Globus pallidus (tissue), 1 donor: ENCODE measurements around the gene SMPD2.
"Not testable (repeated sequence)": the region's sequence is repeated elsewhere in the genome, so short reads cannot be mapped to it uniquely, and the experiment has no call there.

Source experiments
- DNase-seq: peaks from one replicate; pipeline ENCODE4 v3.0.0-alpha.2; 2015; ENCODE audit warnings: low spot score

Gene SMPD2

DNA sequence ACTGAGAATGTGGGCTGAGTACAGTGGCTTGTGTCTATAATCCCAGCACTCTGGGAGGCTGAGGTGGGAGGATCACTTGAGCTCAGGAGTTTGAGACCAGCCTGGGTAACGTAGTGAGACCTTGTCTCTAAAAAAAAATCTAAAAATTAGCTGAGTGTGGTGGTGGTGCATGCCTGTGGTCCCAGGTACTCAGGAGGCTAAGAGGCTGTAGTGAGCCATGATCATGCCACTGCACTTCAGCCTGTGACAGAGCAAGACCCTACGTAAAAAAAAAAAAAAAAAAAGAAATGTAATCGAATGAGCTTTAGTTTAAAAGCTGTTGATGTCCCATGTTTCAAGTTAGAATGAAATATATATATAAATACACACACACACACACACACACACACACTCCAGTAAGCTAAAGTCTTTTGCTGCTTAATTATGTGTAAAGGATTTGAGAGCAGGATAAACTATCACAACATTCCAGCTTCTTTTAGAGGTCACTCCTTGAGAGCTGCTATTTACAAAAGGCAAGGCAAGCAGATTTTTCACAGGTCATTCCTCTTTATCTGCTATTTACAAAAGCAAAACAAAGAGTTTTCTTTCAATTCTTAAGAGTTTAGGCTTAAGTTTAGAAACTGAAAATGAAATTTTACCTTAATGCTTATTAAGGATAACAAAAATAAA lies 19.8 kb downstream of the SMPD2 start:
- DNase-seq = no peak

DNA sequence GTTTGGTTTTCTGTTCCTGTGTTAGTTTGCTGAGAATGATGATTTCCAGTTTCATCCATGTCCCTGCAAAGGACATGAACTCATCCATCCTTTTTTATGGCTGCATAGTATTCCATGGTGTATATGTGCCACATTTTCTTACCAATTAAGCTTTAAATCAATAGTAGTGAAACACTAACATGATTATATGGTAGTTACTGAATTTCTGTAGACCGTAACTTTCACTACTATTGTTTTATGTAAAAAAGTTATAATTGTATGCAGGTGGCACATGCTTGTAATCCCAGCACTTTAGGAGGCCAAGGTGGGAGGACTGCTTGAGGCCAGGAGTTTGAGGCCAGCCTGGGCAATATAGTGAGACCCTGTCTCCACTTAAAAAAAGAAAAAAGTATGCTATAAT lies 20.7 kb downstream of the SMPD2 start:
- not testable (repeated sequence) for DNase-seq

DNA sequence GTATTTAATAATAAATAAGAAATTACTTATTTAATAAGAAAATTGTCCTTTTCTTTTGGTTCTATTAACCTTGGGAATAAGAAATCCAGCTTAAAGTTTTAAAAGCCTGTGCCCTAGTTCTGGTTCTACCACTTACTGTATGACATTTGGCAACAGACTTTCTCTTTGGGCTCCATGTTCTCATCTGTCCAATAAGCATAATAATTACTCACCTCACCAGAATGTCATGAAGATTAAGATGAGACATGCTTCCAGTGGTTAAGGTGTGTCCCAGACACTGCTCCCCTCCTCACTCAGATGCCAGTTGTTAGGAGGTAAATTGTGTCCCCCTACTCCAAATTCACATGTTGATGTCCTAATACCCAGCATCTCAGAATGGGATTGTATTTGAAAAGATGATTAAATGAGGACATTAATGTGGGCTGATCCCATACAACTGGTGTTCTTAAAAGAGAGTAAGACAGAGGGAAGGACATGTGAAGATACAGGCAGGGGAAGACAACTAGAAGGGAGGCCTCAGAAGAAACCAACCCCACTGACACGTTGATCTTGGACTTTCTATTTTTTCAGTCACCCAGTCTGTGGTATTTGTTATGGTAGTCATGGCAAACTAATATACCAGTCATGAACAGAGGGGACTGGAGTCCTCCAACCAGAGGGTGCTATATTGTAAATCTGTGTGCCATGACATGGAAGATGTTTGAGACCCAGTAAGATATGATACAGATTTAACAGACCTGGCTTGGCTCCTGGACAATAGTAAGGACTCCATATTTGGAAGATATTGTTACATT lies 21.4 kb downstream of the SMPD2 start:
- no peak for DNase-seq

DNA sequence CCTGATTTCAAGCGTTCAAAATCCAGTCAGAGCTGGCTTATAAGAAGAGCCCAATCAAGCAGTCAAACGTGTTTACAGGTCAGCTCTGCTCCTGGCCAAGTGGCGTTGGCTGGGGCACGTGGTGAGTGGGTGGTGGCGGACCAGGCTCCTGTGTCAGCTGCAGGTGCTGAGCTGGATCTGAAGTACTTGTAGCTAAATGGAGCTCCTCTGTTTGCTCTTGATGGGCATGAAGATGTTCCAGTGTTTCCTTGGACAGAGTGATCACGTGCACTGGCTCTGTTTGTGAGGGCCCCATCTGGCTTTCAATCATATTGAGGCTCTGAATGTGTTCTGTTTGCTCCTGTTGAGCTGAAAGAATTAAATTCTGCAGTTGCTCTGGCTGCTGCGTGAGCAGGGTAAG lies 25.2 kb downstream of the SMPD2 start:
- DNase-seq = peak; percentile 83

DNA sequence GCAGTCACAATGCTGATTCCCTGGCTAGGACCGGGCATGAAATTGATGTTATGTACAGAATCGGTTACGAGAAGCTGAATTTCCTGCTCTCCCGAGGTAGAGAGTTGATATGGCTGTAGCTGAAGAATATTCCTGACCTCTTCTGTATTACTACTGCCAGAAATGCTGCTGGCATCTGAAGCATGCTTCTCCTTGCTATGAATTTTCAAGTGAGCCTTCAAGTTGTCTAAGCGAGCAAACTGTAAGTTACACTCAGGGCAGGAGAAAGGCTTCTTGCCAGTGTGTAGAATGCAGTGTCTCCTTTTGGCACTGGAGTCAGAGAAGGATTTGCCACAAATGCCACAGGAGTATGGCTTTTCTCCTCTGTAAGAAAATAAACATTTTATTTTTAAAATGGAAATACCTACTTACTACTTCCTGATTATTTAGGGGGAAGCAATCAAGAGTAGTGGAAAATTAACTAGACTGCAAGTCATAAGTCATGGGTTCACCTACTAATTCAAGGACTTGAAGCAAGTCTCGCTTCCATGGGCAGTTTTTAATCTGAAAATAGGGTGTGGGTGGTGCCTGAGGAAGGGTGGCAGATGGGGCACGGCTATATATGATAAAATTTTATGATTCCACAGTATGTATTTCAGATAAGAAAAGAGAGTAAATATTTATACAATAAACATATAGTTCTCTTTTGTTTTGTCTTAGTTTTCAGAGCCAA lies 25.8 kb downstream of the SMPD2 start:
- DNase-seq = no peak

DNA sequence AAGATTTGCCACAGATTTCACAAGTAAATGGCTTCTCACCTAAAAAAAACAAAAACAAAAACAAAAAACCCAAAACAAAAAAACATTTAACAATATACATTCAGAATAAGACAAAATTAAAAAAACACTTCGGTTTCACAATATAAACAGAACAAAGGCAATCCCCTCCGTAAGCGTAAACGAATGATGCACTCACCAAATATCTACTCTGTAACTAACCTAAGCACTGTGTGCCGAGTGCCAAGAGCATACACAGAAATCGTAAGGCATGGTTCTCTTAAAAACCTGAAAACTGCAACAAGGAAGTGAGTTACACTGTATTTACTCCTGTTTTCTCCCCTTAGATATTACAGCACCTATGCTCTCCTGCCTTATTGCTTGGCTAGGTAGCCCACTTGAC lies 27.2 kb downstream of the SMPD2 start:
- DNase-seq = no peak

DNA sequence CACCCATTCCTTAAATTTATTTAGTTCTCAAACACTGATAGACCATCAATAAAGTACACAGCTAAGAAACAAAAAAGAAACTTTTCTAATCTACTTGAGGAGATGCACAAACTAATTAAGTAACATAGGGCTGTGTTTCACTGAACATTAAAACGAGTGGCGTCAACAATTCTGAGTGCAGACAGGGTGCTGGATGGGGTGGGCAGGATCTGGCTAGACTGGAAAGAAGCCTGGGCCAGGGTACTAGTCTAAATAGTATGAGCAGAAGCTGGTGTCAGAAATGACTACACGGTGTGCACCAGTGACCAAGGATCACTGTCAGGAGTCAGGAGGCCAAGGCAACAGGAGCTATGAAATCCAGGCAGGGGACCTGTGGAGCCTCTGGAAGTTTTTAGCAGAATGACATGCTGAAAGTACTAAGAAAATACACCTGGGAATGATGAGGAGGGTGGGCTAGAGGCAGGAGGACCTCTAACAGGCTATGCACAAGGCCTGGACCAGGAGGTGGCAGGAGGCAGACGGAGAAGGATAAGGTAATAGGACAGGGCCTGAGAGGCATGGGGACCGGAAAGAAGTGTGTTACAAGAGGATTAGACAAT lies 29.2 kb downstream of the SMPD2 start:
- no peak for DNase-seq

DNA sequence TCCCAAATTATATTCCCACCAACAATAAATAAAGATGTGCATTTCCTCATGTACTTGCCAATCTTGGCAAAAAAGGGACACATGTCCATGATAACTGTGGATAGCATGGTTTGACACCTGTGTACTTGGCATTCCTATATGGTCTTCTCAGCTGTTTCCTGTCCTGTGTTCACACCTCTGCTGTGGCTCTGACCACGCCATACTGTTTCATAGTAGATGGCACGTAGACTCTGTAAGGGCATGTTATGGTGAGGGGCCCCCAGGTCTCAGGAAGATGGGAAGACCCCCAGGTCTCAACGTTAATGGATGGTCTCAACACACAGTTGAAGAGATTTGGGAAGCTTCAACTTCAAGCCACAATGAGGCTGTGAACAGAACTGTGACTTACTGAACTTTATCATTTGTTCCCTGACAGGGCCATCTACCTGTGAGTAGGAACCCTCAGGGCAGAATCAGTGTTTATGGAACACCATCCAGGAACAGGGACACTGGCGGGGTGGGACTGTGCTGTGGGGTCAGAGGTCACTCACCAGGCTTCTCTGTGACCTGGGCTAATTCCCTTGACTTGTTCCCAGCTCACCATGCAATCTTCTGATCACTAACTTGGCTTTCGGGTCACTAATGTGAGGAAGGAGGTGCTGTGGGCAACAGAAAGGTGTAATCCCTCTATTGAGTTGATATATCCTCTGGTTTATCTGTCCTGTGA lies 30.7 kb downstream of the SMPD2 start:
- no peak for DNase-seq

DNA sequence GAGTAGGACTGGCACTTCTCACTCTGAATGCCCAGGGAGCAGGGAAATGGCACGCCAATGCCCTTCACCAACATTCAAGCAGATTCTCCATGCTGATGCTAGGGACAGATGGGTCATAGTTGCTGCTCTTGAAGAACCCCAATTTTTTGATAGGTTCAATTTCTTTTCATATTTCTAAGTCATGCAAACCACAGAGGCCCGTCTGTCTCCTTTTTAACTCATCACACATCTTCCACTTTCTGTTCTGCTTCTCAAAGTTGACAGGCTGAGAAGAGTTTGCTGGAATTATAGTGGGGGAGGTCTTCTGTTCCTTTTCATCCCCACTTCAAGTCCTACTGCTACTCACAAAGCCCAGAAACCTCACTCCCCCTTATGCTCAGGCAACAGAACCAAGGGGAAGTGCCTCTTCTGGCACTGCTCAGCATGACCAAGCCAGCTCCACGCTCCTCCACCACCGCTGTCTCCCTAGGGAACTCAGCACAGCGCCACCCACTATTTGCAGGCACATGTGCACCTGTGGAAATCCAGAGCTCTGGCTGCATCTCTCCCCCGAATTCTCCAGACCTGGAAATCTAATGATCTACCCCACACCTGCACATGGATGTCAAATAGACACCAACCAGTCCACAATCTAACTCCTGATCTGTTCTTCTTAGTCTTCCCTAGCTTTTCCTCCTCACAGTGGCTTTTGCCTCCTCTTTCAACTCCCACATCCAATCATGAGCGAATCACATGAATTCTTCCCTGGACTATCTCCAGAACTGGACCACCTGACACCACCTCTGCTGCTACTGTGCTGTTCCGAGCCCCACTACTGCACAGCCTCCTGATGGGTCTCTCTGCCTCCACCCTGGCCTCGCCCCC lies 31.8 kb downstream of the SMPD2 start:
- DNase-seq = no peak

DNA sequence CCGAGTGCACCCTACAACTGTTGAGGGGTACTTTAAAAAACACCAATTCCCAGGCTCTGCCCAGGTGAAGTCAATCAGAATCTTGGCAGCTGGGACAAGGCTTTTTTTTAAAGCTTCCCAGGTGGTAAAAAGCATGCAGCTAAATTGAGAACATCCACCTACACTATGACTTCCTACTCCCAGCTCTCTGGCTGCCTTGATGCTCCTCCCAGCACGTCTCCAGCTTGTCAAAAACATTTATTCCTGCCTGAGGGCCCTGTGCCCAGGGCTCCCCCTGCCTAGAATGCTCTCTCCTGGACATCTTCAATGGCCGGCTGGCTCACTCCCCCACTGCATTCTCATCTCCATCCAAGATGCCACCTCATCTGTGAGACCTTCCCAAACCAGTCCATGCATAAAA lies 32.6 kb downstream of the SMPD2 start:
- DNase-seq = no peak

DNA sequence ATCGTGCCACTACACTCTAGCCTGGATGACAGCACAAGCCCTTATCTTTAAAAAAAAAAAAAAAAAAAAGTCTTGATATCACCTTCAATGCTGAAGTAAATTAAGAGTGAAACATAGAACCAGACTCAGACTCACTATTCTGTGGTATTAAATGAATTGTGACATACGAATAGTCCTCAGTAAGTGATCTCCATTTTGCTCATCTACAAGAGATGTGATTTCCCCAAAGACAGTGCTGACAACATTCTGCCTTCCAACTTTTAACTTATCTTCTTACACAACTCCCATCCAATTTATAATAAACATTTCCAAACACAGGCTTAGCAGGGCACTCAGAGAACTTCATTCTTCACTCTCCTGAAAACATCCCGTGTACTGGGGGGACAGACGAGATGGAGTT lies 34.5 kb downstream of the SMPD2 start:
- no peak for DNase-seq

DNA sequence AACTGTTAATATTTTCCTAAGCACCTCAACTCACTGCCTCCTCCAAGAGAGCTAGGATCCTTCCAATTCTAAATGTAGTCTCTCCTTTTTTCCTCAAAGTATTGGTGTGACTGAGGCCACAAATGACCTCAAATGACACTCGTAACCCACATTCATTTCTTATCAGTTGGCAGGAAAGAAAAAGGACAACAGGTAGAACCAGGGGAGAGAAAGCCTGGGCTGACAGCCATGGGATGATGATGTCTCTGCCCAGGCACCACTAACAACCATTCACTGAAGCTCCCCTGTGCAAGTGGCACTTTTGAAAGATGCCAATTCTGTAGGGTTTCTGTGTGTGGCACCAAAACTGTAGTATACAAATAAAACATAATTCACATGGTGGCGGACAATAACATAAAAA lies 35.1 kb downstream of the SMPD2 start:
- no peak for DNase-seq

DNA sequence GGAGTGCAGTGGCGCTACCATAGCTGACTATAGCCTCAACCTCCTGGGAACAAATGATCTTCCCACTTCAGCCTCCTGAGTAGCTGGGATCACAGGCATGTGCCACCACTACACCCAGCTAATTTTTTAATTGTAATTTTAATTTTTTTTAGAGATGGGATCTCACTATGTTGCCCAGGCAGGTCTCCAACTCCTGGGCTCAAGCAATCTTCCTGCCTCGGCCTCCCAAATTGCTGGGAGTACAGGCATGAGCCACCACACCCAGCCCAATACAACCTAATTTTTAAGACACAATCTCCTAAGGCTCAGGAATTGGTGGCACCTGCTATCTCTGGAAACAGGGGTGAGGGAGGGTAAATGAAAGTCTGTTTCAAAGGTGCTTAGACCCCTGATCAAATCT lies 36.7 kb downstream of the SMPD2 start:
- no peak for DNase-seq

DNA sequence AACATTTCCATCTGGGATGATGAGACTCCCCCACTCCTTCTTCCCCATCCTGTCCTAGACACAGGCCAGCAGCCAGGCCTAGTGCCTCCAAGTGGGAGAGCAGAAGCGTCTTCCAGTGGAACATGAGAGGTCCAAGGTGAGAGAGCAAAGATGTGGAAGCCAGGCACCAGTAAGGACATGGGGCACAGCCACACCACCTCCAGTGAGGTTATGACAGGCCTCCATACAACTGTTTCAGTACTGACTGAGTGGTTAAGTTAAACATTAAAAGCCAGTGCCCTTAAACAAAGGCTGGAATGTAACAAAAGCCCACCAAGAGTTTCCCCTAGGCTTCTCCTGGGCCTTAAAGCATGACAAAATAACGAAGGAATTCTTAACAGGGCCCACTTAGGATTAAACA lies 37.2 kb downstream of the SMPD2 start:
- DNase-seq = no peak

DNA sequence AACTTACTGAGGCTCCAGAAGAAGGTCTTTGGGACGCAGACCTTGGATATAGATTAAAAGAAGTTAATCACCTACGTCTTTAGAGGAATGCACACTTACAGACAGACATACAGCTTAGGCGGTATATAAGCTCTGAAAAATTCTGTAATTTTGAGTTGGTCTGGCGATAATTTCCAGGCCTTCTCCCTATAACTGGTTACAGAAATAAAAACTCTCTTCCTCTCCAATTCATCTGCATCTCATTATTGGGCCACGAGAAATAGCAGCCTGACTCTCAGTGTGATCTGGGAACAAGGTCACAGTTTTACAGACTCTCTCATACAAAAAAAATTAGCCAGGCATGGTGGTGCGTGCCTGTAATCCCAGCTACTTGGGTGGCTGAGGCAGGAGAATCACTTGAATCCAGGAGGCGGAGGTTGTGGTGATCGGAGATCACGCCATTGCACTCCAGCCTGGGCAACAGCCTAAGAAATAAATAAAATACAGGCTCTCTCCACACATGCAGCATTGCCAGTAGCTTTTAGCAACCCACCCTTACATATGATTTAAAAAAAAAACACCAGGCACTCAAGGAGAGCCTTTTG lies 37.8 kb downstream of the SMPD2 start:
- DNase-seq = no peak

DNA sequence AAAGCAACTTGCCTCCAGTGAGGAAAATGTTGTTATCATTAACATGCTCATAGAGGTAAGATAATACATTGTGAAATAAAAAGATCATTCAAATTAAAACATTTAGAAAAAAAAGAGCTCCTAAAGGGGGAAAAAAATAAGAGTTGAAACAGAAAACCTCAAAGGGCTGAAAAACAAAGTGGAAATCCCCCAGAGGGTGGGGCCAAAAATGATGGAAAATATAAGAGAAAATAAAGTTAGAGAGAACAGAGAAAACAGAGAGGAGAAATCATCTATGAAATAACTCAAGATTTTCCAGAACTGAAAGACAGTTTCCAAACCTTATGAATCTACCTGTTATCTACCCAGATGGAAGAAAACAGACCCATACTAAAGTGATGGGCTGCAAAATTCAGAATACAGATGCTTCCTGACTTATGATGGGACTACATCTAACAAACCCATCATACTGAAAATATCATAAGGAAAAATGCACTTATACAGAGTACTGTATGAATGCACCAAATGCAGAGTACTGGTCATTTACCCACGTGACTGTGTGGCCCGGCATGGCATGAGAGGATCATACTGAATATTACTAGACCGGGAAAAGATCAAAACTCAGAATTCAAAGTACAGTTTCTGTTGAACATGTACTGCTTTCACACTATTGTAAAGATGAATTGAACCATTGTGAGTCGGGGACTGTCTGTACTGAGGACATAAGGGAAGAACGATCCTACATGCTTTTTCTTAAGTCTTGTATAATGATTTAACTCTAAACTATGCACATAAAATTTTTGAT lies 38.5 kb downstream of the SMPD2 start:
- DNase-seq = no peak

DNA sequence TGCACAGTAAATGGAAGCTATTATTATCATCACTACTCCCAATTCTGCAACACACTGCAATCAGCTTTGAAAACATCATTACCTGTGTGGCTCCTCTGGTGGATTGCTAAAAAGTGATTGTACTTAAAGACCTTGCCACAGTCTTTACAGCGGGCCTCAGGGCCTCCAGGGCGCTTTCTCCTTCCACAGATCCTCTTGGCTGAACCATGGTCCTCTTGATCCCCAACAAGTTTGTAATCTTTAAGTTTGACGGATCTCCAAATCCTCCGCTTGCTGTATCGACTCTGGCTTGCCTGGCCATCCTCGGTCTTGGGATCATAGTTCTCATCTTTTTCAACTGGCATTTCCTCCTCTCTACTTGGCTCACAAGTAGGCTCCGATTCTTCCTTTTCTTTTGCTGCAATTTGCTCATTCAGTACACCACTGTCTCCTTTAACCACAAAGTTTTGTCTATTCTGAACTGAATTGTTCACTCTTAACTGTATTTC lies 40.5 kb downstream of the SMPD2 start:
- DNase-seq = no peak

DNA sequence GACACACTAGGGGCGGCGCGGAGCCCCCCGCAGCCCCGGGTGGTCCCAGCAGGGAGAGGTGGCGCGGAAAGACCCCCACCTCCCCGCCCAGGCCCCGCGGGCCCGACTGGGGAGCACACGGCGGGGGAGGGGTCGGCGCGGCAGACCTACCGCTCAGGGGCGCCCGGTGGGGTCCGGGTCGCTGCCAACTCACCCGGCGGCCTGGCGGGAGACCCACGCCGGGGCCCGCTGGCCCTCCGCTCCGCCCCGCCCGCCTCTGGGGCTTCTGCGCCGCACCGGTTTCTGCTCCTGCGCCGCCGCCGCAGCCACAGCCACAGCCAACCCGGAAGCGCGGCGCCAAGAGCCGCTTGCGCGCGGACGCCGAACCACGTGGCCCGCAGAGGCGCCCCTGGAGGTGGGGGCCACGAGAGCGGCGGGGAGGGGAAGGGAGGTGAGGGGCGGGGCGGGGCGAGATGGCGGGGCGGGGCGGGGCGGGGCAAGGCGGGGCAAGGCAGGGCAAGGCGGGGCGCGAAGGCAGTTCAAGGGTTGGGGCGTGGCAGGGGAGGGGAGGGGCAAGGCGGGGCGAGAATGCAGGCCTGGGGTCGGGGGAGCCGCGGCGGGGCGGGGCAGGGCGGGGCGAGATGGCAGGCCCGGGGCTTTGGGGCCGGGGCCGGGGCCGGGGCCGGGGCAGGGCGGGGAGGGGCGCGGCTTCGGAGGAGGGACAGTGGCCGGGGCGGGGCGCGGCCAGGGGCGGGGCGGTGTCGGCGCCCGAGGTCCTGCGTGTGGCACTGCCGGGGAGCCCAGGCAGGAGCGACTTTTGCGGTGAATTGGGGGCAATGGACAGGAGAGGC lies 42.6 kb downstream of the SMPD2 start, which contains the start of gene ZBTB24:
Gene ZBTB24 (minus strand): TSS at position 315 of the 830 bp plus-strand sequence. CDS start 1,193 bp downstream, outside the sequence.
- peak; percentile 89 for DNase-seq

DNA sequence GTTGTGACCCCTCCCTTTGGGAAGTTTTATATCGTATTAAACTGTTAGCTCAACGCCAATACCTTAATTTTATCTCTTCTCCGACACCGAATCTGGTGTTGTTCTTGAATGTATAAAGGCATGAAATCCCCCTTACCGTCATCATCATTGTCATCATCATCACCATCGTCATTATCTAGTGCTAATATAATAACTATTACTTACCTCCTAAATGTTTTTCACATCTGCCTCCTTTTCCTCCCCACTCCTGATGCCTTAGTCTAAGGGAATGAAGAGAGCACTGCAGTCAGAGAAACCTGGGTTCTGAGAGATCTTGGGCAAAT lies 43.2 kb downstream of the SMPD2 start:
- no peak for DNase-seq
